NOMO-1 treated with DMSO at 0.1 percent for 48 hours (cell line): Measurements from ENCODE around the gene TSHZ2.
"Not testable (repeated sequence)": the region's sequence is repeated elsewhere in the genome, so short reads cannot be mapped to it uniquely, and the experiment has no call there.

Experiments used
- DNase-seq: peaks from one replicate; lab custom pipeline; 2025; ENCODE audit not compliant: unreplicated experiment; lab: John Stamatoyannopoulos, UW

The TSHZ2 gene

GRCh38 chr20:53438368-53438767, 466.2 kb downstream of the TSHZ2 start:
- no peak for DNase-seq

DNA sequence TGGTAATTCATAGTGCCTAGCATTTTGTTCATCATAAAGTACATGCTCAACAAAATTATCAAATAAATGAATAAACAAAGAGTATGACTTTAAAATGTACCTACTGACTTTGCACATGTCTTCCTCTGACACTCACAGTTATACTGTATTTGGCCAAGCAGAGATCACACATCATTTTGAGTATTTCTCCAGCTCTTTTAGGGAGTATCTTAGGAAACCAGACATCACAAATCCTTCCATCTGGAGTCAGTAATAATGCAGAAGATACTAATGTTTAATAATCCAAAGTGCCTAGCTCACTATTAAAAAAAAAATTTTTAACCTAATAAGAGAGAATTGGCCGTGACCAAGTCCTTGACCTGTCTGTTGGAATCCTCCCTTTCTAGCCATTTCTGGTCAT, 466.9 kb downstream of the TSHZ2 start:
- no peak for DNase-seq

DNA sequence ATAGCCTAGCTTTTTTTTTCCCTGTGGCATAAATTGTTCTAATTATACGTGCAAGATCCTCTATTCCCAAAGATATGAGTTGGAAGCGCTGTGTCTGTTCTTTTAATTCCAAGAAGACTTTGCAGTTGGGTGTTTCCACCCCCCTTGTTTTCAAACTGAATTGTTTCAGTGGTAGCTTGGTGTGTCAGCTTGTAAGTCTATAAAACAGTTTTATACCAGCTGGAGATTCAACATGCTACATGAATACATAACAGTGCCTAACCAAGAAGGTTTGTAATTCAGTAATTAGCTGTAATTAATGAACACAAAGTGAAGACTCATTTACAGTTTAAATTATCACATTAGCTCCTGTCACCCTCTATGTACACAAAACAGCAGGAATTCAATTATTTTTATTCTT, 467.5 kb downstream of the TSHZ2 start:
- DNase-seq = no peak

- no peak for DNase-seq
Measured at GRCh38 chr20:53444401-53445149, 472.4 kb downstream of the TSHZ2 start.

DNA sequence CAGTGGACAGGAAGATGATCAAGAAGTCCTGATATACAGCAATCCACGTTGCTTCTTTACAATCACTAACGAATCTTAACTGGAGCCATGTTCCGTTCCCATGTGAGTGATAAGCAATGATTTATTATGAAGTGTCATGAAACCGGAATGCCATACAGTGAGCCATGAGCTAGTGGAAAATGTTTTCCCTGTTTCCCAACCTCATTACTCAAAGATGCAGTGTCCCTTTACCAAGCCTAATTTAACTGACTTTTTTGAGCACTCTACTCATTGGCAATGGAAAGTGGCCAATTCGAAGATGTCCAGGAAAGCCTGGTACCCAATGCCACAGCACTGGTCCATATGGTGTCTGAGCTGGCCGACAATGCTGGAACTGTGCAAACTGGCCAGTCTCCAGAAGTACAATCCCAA, 473.2 kb downstream of the TSHZ2 start:
- DNase-seq = no peak

DNA sequence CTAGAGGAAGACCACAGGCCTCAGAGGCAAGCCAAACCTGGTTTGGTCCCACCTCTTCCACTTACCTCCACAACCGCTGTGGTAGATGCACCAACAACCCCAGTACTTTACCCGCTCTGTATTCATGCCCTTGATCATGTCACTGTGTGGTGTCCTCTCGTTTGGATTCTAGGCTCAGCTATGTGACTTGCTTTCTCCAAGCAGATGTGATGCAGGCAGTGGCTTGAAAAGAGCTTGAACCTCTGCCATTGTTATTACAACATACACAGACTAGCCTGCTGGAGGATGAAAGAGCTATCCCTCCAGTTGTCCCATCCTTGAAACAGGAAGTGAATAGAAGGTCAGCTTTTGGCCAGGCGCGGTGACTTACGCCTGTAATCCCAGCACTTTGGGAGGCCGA, 473.8 kb downstream of the TSHZ2 start:
- no peak for DNase-seq

- DNase-seq = peak; percentile 93
Measured at GRCh38 chr20:53447316-53447715, 475.2 kb downstream of the TSHZ2 start.

- DNase-seq = no peak
Measured at GRCh38 chr20:53448426-53448825, 476.3 kb downstream of the TSHZ2 start.

GRCh38 chr20:53448875-53449274, 476.7 kb downstream of the TSHZ2 start:
- no peak for DNase-seq

- DNase-seq = no peak
Measured at GRCh38 chr20:53453076-53453475, 480.9 kb downstream of the TSHZ2 start.

DNA sequence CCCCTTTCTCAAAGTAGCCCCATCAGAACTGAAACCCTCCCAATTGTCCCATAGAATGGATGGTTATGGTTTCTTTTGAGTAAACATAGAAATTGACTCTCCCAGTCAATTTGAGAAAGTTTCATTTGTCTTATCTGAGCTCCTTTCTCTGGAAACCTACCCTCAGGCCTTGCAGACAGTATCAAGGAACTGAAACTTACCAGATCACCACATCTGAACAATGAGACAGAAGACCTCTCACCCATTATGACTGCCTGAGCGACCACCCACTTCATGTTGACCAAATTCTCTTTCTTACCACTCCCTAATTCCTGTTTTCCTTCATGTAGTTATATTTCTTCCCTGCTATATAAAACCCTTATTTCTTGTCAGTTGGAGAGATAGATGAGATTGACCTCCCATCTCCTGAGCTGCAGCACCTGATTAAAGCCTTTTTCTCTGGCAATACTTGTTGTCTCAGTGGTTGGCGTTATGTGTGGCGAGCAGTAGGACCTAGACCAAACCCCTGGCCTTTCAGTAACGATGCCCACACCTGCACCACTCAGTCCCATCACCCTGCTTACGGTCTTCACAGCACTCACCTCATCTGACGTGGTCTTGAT, 482.6 kb downstream of the TSHZ2 start:
- DNase-seq = no peak

DNA sequence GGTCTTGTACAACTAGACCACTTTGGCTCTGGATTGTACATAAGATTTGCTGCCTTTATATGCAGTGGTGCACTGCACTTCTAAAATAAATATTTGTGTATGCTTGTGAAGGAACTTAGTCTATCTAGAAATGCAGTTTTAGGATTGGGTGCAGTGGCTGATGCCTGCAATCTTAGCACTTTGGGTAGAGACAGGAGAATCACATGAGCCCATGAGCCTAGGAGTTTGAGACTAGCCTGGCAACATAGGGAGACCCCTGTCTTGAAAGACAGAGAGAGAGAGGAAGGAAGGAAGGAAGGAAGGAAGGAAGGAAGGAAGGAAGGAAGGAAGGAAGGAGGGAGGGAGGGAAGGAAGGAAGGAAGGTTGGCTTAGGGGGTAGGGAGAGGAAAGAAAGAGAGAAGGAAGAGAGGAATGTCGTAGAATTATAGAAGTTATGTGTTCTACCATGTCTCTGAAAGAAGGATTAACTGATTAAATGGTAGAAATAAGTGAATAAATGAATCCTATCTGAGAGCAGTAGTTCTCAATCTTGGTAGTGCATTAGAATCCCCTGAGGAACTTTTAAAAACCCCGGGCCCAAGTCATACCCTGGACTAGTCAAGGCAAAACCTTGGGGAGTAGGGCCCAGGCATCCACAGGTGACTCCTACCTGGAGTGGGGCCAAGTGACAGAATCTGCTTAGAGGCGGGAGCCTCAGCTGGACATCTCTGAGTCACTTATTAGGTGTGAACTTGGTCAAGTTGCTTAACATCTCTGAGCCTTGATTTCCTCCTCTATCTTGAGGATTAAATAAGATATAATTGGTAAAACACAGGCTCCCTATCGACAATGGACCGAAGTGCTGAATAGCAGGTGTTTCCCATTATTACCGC, 491.2 kb downstream of the TSHZ2 start:
- no peak for DNase-seq

GRCh38 chr20:53466279-53466678, 494.1 kb downstream of the TSHZ2 start:
- no peak for DNase-seq

DNA sequence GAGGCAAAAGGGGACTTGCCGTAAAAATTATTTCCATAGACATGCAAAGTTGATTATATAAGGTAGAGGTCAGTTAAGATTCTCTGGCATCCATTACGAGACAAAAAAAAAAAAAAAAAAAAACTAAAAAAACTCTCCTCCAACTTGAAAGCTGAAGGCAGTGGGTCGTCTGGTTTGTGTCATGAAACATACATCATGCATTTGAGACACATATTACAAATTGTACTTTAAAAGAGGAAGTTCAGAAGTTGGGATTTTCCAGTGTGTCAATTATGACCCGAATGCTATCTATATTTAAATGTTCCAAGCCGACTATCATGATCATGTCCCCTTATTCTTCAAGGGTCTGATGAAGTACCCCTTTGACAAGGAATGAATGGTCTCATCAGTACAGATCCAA, 496.4 kb downstream of the TSHZ2 start:
- peak; percentile 42 for DNase-seq

DNA sequence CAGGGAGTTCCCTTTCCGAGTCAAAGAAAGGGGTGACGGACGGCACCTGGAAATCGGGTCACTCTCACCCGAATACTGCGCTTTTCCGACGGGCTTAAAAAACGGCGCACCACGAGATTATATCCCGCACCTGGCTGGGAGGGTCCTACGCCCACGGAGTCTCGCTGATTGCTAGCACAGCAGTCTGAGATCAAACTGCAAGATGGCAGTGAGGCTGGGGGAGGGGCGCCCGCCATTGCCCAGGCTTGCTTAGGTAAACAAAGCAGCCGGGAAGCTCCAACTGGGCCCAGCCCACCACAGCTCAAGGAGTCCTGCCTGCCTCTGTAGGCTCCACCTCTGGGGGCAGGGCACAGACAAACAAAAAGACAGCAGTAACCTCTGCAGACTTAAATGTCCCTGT, 500.7 kb downstream of the TSHZ2 start:
- DNase-seq = not testable (repeated sequence)

- DNase-seq = peak; percentile 71
Measured at GRCh38 chr20:53480913-53481312, 508.8 kb downstream of the TSHZ2 start.

DNA sequence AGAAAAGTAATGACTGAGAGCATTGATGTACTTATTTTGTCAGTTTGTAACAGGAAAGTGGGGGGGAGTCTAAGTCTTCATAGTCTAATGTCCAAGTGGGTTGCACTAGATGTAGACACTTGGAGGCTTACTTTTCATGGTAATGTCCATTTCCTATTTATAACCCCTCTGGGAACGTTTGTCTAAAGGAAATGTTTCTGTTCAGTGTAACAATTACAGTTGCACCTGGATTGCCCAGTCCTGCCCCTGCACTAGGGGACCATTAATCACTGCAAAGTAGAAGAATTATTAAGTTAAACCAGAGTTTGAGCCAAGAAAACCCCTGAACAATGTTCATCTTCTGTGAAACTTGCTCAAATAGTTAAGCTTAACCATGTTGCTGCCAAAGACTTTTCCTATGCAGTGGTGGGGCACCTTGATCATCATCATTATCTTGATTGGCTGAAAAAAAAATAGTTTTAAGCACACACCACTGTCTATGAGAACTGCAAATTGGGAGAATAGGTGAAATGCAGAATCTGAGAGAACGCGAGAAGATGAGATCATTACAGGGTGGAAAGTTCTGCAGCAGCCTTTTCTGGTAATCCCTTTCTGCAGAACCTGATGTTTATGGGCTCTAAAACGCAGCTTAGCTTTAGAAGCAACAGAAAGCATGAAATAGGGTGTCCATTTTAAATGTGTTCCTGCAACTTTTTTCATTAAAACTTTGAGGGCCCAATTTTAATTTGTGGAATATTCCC, 515.5 kb downstream of the TSHZ2 start:
- no peak for DNase-seq

DNA sequence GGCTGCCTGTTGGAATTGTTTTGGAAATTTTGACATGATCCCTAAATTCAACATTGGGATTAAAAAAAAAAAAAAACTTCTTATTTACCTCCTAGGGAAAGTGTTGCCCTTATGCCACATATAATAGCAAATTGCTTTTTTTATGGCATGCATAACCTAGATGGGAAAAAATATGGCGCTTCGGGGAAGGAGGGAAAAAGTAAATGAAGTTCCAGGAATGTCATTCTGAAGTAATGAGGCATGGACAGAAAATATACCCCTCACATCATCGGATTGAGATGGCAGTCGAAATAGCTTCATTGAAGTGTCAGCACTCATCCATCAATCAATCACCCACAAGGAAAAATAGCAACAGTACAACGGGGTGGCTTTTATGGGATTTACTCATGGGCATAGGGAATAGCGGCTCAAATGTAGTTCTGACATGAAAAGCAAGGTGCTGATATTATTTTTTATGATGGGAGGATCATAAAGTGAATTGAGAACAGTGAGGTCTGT, 516.7 kb downstream of the TSHZ2 start:
- DNase-seq = no peak

GRCh38 chr20:53489528-53489927, 517.4 kb downstream of the TSHZ2 start:
- DNase-seq = no peak

GRCh38 chr20:53490620-53491019, 518.5 kb downstream of the TSHZ2 start:
- DNase-seq = no peak

- DNase-seq = no peak
Measured at GRCh38 chr20:53491462-53491861, 519.3 kb downstream of the TSHZ2 start.
